Measurements from ENCODE around the gene FAM193A.
"Not testable (repeated sequence)": the region's sequence is repeated elsewhere in the genome, so short reads cannot be mapped to it uniquely, and the experiment has no call there.

FAM193A gene

GRCh38 chr4:2761035-2761923 lies 224.8 kb downstream of the FAM193A start:
- DNase-seq, result no peak

- DNase-seq, result no peak
Measured at GRCh38 chr4:2762048-2762447, 225.6 kb downstream of the FAM193A start.

GRCh38 chr4:2762486-2763370 lies 226.3 kb downstream of the FAM193A start:
- DNase-seq, result not testable (repeated sequence)

GRCh38 chr4:2763511-2763967 lies 227.1 kb downstream of the FAM193A start:
- DNase-seq, result no peak

GRCh38 chr4:2765832-2766526 lies 229.5 kb downstream of the FAM193A start:
- no peak for DNase-seq

GRCh38 chr4:2767046-2767704 lies 230.7 kb downstream of the FAM193A start:
- DNase-seq, result no peak

- DNase-seq, result no peak
Measured at GRCh38 chr4:2767705-2768074, 231.2 kb downstream of the FAM193A start.

- no peak for DNase-seq
Measured at GRCh38 chr4:2768124-2768523, 231.7 kb downstream of the FAM193A start.

- no peak for DNase-seq
Measured at GRCh38 chr4:2768921-2769336, 232.5 kb downstream of the FAM193A start.

- DNase-seq, result no peak
Measured at GRCh38 chr4:2771264-2771663, 234.8 kb downstream of the FAM193A start.

GRCh38 chr4:2780643-2781042 lies 244.2 kb downstream of the FAM193A start:
- not testable (repeated sequence) for DNase-seq

GRCh38 chr4:2781911-2782310 lies 245.5 kb downstream of the FAM193A start:
- DNase-seq, result no peak

Data from CD4-positive, alpha-beta T cell treated with Interleukin-4 for 4 hours (primary cell).